ENCODE measurements around the gene SLC27A2. TPM values are rescaled to one million over a fixed set of nuclear protein-coding genes. Genes with fewer than 3 reads are reported as not detected.
"Not testable (repeated sequence)": the region's sequence is repeated elsewhere in the genome, so short reads cannot be mapped to it uniquely, and the experiment has no call there.

SLC27A2 gene
- 1 to 10 TPM; 4.0 to 8.8 (median 7.4) TPM for polyA plus RNA-seq (ENCODE audit: insufficient read depth in 1 of 5, insufficient read length in 5 of 5, low replicate concordance in 1 of 5)
- long read RNA-seq, donor 1, transcript SLC27A2-201 (10 exons, 2,394 nt), result major isoform, 8 of 8 reads
- long read RNA-seq, donor 1, partial matches to known transcripts, result 0 of 8 reads
- long read RNA-seq, donor 1, other reads (novel, unspliced or antisense), result 0 of 8 reads
- long read RNA-seq, donor 2, partial matches to known transcripts, result 0 of 3 reads
- long read RNA-seq, donor 2, other reads (novel, unspliced or antisense), result 0 of 3 reads
- long read RNA-seq, donor 3, result 0 reads
- long read RNA-seq, donor 4, result 0 reads
- long read RNA-seq, donor 5, partial matches to known transcripts, result 0 of 2 reads
- long read RNA-seq, donor 5, other reads (novel, unspliced or antisense), result 0 of 2 reads
- long read RNA-seq, donor 6, partial matches to known transcripts, result 0 of 3 reads
- long read RNA-seq, donor 6, other reads (novel, unspliced or antisense), result 0 of 3 reads
- long read RNA-seq, donor 7, partial matches to known transcripts, result 0 of 2 reads
- long read RNA-seq, donor 7, other reads (novel, unspliced or antisense), result 0 of 2 reads
- long read RNA-seq, donor 8, result 0 reads

DNA sequence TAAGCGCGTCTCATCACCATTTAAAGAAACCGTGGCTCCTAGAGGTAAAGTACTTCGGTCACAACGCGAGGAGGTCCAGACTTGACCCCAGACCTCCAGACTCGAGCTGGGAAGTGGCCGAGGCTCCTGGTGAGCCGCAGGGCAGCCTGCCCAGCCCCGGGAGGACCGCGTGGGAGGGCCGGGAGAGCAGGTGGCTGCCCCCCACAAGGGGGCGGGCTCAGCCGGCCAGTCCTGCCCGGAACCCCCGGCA, at the start of gene SLC27A2:
TSS of gene SLC27A2 (plus strand) at position 228 of the 250 bp plus-strand sequence. CDS start 232 bp downstream, outside the sequence.
- DNase-seq, result peak in 1 of 2 donors; percentile 25

DNA sequence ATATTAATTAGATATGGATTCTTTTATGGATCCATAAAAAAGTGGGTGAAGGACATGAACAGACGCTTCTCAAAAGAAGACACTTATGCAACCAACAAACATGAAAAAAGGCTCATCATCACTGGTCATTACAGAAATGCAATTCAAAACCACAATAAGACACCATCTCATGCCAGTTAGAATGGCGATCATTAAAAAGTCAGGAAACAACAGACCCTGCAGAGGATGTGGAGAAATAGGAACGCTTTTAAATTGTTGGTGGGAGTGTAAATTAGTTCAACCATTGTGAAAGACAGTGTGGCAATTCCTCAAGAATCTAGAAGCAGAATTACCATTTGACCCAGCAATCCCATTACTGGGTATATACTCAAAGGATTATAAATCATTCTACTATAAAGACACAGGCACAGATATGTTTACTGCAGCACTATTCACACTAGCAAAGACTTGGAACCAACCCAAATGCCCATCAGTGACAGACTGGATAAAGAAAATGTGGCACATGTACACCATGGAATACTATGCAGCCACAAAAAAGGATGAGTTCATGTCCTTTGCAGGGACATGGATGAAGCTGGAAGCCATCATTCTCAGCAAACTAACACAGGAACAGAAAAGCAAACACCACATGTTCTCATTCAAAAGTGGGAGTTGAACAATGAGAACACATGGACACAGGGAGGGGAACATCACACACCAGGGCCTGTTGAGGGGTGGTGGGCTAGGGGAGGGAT, 49.6 kb upstream of the SLC27A2 start:
- not testable (repeated sequence) for DNase-seq

DNA sequence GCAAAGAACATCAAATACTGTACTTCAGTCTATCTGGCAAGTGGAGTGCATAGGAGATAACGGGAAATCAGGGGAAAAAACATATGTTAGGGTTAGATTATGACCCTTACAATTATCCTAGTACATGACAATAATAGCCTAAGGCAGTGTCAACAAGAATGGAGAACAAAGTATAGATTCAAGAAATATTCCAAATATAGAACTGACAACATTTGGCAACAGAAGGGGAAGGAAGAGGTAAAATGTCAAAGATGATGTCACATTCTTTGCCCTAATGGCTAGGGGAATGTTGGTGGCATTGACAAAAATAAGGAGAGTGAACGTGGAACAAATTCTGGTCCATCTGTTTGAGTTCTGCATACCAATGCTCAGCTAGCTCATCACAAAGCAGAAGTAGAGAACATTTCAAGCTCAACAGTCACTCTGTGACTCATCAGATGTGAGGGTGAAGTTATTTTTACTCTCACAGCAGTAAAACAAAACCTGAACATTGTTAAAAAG, 47.4 kb upstream of the SLC27A2 start:
- DNase-seq, result no peak

DNA sequence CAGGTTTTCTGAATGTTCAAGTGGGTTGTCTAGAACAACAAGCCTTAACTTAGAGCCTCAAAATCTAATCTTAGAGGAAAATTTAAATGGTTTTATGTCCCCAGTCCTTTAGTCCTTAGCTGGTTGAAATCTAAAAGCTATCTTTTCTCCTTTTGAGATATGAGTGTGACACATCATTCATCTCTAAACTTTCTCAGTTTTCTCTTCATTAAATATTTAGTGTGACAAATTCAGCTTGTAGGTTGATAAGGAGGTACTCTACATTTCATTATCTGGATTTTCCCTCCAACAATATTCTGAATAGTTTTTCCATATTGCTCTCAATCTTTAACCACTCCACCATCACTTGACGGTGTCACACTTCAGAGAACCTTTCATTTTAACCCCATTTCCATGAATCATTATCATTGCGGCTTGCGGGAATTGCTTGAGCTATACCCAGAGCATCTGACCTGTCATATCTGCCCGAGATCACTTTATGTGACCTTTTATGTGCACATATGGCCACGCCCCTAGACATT, 46.9 kb upstream of the SLC27A2 start:
- no peak for DNase-seq

DNA sequence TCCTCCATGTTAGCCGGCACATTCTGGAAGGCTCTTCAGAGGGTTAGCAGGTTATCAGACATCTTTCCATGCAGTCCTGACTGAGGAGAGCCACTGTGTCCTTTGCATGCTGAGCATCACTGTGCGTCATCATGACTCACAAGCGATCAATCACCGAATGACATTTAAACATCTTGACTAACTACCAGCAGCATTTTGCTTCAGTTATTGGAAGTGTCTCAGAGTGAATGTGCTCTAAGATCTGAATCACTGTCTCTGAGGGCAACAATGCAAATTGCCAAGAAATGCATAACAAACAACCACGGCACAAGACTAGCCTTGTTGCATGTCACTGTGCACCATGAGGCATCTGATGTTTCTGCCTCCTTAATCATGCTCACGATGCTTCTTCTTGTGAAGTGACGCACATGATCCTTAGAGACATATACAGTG, 44.6 kb upstream of the SLC27A2 start:
- DNase-seq, result no peak

DNA sequence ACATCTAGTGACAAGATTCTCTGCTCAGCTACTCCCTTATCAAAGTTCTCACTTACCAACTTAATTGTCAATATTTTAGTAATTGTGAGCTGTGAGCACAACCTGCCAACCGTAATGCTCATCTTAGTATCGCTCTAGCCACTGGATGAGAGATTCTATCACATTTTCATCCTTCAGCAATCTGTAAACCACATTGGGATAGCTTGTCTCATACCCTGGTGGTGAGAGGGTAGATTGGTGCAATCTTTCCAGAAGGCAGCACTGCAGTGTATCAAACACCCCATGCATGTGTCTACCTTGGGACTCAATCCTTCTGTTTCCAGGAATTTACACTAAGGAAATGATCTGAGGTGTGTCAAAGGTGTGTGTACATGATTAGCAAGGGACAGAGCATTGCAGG, 44.1 kb upstream of the SLC27A2 start:
- DNase-seq, result no peak

DNA sequence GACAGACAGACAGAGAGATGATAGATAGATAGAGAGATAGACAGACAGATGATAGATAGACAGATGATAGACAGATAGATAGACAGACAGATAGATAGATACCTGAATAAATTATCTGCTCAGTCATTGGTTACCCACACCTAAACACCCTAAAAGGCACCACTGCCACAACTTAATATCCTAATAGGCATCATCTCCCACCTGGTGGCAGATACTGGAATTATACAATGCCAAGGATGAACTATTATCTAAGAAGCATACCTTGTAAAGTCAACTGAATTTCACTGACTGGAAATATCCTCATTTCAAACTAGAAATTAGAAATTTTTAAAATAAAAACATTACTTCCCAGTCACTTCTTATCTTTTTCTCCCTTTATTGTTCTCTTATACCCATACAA, 43.6 kb upstream of the SLC27A2 start:
- DNase-seq, result no peak

DNA sequence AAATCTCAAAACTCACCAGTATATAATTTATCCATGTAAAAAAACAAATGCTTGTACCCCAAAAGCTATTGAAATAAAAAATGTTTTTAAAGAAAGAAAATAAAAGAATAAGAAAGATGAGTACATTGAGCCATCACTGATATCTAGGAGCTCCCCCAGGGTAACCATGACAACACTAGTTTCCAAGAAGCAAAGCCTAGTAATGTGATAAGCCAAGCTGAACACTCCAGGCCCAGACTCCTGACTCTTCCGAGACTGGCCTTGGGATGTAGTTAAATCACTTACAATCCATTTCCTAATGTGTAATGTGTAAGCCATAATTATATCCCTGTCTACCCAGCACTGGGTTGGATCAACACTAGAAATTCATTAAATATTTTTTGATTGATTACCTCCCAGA, 41.9 kb upstream of the SLC27A2 start:
- DNase-seq, result no peak

DNA sequence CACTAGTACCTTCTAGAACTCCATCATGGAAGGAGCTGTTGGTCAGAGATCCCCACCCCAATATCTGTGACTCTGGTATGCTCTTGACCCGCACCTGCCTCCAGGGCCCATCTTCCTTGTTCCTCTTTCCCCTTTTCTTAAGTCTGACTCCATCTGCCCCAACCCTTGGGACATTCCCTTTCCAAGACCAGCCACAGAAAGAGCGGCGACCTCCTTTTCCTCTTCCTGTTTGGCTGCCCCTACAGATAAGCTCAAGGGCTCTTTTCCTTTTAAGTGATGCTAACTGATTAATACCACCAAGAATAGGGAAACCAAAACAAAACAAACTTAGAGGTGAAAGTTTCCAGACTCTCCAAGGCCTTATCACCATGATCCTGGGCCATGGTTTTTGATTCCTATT, 41.0 kb upstream of the SLC27A2 start:
- DNase-seq, result no peak

DNA sequence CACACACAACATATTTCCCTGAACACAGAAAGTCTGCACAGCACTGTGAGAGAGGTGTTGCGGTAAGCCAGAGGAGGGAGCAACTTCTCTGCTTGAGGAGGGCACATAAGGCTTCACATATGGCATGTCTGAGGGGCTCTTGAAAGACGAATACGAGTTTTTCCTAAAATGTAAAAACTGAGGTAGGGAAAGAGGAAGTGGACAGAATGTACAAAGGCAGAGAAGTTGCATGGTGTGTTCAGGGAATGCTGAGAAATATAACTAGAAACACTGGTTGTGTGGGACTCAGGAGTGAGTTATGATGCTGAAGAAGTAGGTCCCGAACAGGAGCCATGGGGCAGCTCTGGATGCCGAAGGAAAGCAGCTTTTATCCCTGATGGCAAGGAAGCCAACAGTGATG, 40.1 kb upstream of the SLC27A2 start:
- DNase-seq, result no peak

DNA sequence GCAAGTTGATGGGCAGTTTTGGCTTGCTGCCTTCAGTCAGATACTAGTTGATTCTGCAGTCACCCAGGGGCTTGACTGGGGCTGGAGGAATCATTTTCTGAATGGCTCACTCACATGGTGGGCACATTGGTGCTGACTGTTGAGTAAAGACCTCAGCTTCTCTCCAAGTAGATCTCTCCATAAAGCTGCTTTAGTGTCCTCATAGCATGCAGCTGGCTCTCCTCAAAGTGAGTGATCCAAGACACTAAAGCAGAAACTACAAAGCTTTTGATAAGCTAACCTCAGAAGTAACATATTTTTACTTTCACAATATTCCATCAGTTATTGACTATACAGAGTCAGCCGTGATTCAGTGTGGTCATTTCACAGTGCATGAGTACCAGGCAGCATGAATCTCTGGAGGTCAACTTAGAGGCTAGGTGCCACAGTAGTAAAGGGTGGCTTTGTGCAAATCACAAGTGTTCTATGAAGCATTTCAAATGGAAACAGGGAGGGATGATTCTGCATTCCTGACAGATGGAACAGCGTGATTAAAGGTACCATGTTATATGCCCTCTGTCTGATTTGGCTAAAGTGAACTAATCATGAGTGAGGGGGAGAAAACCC, 38.6 kb upstream of the SLC27A2 start:
- no peak for DNase-seq

DNA sequence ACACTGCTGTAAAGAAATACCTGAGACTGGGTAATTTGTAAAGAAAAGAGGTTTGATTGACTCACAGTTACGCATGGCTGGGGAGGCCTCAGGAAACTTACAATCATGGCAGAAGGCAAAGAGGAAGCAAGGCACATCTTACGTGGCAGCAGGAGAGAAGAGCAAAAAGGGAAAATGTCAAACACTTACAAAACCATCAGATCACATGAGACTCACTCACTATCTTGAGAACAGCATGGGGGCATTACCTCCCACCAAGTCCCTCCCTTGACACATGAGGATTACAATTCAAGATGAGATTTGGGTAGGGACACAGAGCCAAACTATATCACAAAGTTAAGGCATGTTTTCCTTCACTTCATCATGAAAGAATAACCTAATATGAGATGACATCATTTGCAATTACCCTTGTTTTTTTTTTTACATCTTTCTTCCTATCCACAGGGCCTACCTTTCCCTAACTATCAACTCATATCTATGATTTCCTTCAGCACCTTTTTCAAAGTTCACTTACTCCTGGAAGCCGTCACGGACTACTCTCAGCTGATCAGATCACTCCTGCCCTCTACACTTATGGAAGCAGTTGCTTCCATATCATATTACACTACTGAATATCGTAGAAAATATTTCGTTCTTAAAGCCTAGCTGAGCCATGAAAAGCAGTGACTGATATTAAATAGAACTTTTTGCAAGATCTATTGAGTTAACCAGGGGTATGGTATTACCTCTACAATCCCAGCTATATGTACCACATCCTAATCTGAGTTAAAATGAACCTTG, 37.5 kb upstream of the SLC27A2 start:
- no peak for DNase-seq

DNA sequence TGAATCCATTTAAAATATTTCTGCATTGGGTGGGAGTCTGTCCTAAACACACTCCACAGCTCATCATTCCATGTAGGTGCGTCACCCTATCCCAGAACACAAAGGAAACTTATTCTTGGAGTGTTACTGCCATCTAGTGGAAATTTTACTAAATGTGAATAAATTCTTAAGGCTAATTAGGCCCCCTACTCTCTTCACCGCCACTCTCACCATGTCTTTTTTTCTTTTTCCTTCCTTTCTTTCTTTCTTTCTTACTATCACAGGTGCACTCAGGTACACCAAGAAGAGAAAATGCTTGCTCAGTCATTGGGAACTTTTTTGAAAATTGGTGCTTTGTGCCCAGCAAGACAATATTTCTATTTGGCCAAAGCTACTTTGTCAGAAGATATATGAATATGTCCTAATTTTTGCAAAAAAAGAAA, 36.5 kb upstream of the SLC27A2 start:
- DNase-seq, result peak; percentile 51 to 57

DNA sequence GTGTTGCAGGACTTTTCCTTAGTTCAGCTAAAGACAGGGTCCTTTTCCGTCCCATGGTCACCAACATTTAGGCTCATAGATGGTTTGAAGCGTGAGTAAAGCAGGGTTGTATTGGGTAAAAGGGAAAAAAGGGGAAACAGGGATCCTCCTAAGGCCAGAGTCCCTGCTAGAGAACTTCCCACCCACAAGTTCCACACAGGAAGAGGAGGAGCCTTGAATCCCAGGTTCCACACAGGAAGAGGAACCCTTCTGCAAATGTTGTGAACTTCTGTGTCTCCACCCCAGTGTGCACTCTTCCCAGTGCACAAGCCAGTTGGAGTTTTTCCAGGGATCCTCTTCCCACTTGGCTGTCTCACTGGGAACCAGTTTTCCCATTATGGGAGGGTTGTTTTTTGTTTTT, 35.4 kb upstream of the SLC27A2 start:
- DNase-seq, result no peak

DNA sequence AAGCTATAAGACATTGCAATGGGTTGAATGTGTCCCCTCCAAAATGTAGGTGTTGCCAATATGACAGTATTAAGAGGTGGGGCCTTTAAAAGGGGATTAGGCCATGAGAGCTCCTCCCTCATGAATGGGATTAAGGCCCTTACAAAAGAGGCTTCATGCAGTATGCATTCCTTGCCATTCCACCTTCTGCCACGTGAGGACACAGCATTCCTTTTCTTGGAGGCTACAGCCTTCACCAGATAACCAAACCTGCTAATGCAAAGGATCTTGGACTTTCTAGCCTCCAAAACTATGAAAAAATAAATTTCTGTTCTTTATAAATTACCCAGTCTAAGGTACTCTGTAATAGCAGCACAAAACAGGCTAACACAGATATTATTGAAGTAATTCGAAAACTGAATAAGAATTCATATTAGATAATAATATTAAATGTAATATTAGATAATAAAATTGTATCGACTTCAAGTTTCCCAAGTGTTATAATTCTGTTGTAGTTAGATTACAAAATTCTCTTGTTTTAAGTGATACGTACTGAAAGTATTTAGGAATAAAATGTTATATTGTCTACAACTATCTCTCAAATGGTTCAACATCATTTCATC, 33.5 kb upstream of the SLC27A2 start:
- no peak for DNase-seq

DNA sequence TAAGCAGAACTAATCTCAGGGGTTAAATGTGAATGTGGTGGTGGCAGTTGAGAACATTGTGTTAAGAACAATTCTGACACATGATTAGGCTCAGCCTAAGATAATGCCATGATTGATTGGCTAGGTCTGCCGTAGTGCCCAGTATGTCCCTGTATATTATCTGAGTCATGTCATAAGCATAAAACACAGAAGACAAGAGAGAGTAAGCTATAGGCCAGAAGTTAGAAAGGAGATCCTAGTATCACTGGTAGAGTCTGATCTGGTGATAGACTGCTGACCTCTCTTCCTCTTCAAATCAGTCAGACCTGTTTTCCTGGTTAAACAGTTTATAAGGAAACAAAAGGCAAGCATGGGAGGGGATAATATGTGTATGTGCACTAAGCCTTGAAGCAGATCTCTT, 32.9 kb upstream of the SLC27A2 start:
- DNase-seq, result no peak

DNA sequence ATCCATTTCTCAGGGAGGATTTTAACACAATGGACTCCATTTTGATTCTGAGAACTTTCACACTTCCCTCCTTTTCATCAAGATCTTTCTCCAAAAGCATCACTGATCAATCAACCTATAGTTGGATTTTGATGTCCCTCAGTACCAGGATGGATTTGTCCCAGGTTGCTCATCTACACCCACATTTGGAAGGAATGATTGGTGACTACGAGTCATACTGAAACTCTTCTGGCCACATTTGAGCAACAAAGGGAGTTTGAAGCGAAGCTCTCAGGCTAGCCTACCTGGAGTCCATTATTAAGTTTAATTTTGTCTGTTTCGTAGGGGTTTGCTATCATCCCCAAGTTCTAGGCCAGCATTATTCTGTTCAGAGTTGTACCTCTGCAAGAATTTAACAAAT, 31.6 kb upstream of the SLC27A2 start:
- DNase-seq, result no peak

DNA sequence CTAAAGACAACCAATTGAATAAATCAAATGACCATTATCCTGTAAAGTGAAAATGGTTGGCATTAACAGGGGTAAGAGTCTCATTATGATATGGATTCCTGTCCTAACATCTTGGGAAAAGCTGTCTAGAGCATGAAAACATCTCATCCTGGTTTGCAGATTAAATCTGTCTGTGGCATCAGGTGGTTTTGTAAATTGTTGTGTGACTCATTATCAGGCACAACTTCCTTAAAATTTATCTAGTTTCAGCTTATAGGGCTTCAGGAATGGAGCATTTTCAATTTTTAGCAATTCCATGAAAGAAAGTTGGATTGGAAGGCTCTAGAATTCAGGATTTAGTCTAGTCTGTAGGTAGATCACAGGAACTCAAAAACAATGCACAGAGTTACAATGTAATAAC, 31.1 kb upstream of the SLC27A2 start:
- DNase-seq, result no peak

DNA sequence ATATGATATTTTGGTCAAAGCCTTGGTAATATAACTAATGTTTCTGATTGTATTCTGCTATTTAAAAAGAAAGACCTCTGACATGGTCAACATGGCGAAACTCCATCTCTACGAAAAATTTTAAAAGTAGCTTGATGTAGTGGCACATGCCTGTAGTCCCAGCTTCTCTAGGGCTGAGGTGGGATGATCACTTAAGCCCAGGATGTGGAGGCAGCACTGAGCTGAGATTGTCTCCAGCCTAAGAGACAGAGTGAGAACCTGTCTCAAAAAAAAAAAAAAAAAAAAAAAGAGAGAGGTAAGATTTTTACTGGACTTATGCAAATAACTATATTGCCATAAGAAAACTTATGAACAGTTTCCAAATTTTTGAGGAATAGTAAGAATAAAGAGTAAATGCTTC, 30.5 kb upstream of the SLC27A2 start:
- DNase-seq, result no peak

DNA sequence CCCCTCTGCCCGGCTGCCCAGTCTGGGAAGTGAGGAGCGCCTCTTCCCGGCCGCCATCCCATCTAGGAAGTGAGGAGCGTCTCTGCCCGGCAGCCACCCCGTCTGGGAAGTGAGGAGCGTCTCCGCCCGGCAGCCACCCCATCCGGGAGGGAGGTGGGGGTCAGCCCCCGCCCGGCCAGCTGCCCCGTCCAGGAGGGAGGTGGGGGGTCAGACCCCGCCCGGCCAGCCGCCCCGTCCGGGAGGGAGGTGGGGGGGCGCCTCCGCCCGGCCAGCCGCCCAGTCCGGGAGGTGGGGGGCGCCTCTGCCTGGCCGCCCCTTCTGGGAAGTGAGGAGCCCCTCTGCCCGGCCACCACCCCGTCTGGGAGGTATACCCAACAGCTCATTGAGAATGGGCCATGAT, 23.8 kb upstream of the SLC27A2 start:
- not testable (repeated sequence) for DNase-seq
